ENCODE results near the gene SRSF10. TPM values are rescaled to one million over a fixed set of nuclear protein-coding genes. Genes with fewer than 3 reads are reported as not detected.

Gene SRSF10
- total and polyA plus RNA-seq, 2 experiments from 2014 or later: 196 to 275 TPM

- TF ChIP-seq ZNF462 (CRISPR knock-in tag; IDR thresholded peaks at IDR 0.05) (no peak), POLR2AphosphoS5 (IDR thresholded peaks at IDR 0.05; ENCODE audit: low read depth) (no peak), ETS1 (IDR thresholded peaks at IDR 0.05) (no peak)
Observed at GRCh38 chr1:23925279-23925678, 54.8 kb downstream of the SRSF10 start (continued).

DNA sequence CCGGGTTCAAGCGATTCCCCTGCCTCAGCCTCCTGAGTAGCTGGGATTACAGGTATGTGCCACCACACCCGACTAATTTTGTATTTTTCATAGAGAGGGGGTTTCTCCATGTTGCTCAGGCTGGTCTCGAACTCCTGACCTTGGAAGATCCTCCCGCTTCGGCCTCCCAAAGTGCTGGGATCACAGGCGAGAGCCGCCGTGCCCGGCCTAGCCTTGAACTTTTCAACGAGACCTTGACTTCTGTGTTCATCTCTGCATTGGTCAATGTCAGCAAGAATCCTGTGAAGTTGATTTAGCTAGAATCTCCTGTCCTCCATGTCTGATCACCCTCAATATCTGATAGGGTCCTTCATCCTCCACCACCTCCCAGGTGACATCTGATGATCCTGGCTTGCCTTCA, 55.5 kb downstream of the SRSF10 start:
- no peak overlapping the region for H3K4me3 Mint-ChIP-seq
- H3K27me3 Mint-ChIP-seq (ENCODE audit: insufficient read depth, low read depth, poor library complexity): peaks cover 3% of the 10 kb centered on the region
- Histone ChIP-seq H3K9me2 (ENCODE audit: insufficient read depth) (no peaks in the 10 kb centered on the region), H3K36me3 (ENCODE audit: insufficient read depth) (no peaks in the 10 kb centered on the region), H3K4me2 (no peak overlapping the region), H3F3A (replicated peaks; ENCODE audit: low read depth) (no peaks in the 10 kb centered on the region), H4K20me1 (replicated peaks; ENCODE audit: insufficient read depth) (no peaks in the 10 kb centered on the region), H3K4me3 (no peak overlapping the region), H3K79me2 (replicated peaks; ENCODE audit: insufficient read depth) (no peaks in the 10 kb centered on the region), H2AFZ (no peak overlapping the region), H3K4me1 (ENCODE audit: insufficient read depth) (no peaks in the 10 kb centered on the region), H3K27ac (ENCODE audit: low read depth) (no peak overlapping the region), H3K27me3 (ENCODE audit: insufficient read depth) (no peaks in the 10 kb centered on the region)
- DNase-seq (ENCODE audit: low spot score) (no peak), ATAC-seq (no peak)
- 0 out of 3 replicates have a peak, but pooled peaks cover 3% of the 10 kb centered on the region for H3K4me1 Mint-ChIP-seq
- no peaks in the 10 kb centered on the region for H3K36me3 Mint-ChIP-seq (ENCODE audit: low read depth)
- H3K27ac Mint-ChIP-seq: no peak overlapping the region
- TF ChIP-seq, protein P1, sequence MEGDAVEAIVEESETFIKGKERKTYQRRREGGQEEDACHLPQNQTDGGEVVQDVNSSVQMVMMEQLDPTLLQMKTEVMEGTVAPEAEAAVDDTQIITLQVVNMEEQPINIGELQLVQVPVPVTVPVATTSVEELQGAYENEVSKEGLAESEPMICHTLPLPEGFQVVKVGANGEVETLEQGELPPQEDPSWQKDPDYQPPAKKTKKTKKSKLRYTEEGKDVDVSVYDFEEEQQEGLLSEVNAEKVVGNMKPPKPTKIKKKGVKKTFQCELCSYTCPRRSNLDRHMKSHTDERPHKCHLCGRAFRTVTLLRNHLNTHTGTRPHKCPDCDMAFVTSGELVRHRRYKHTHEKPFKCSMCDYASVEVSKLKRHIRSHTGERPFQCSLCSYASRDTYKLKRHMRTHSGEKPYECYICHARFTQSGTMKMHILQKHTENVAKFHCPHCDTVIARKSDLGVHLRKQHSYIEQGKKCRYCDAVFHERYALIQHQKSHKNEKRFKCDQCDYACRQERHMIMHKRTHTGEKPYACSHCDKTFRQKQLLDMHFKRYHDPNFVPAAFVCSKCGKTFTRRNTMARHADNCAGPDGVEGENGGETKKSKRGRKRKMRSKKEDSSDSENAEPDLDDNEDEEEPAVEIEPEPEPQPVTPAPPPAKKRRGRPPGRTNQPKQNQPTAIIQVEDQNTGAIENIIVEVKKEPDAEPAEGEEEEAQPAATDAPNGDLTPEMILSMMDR (conservative IDR thresholded peaks at IDR 0.05; ENCODE audit: low read depth in 2 of 2): no peak
- TF ChIP-seq JUNB (IDR thresholded peaks at IDR 0.05; ENCODE audit: unreplicated experiment) (no peak), POLR2AphosphoS5 (IDR thresholded peaks at IDR 0.05; ENCODE audit: low read depth) (no peak), STAT1 (IDR thresholded peaks at IDR 0.05; ENCODE audit: unreplicated experiment) (no peak)
- no peaks in the 10 kb centered on the region for H3K9me3 Mint-ChIP-seq

All from GM23338 (cell line).